ENCODE results near the gene CYTL1. TPM values are rescaled to one million over a fixed set of nuclear protein-coding genes. Genes with fewer than 3 reads are reported as not detected.

The CYTL1 gene
- polyA plus RNA-seq, 1 donor (not counting 4 experiments of a cell fraction or from before 2014, with no cell fraction given) = 0.30 TPM

- Histone ChIP-seq H3K9me3 (ENCODE audit: control insufficient read depth, low read depth, low read length) (peaks cover 4% of the 10 kb centered on the region), H3K4me2 (ENCODE audit: control insufficient read depth, extremely low read depth, insufficient read depth, low read depth, low read length) (no peak overlapping the region), H3K79me2 (ENCODE audit: control insufficient read depth, insufficient read depth, low read length) (no peaks in the 10 kb centered on the region), H3K27ac (ENCODE audit: control insufficient read depth, insufficient read depth, low read length) (no peak overlapping the region), H3K27me3 (ENCODE audit: control insufficient read depth, extremely low read depth, insufficient read depth, low read length) (no peaks in the 10 kb centered on the region), H3K4me1 (ENCODE audit: control insufficient read depth, extremely low read depth, insufficient read depth, low read length) (no peaks in the 10 kb centered on the region), H3K9me1 (ENCODE audit: control insufficient read depth, extremely low read depth, insufficient read depth, low read length) (no peaks in the 10 kb centered on the region), H4K20me1 (ENCODE audit: control insufficient read depth, extremely low read depth, insufficient read depth, low read length) (no peaks in the 10 kb centered on the region), H3K36me3 (ENCODE audit: control insufficient read depth in 2 of 2, extremely low read depth in 1 of 2, insufficient read depth in 2 of 2, low read length in 2 of 2) (no peaks in the 10 kb centered on the region), H3K4me3 (ENCODE audit: control insufficient read depth in 2 of 3, extremely low read depth in 1 of 3, insufficient read depth in 2 of 3, low read depth in 1 of 3, low read length in 3 of 3) (no peak overlapping the region), H2AFZ (ENCODE audit: control insufficient read depth, low read length) (no peak overlapping the region), H3K9ac (ENCODE audit: control insufficient read depth, extremely low read depth, insufficient read depth, low read length) (no peak overlapping the region)
- no peak for TF ChIP-seq CTCF (optimal IDR thresholded peaks at IDR 0.05 in 1 of 3, IDR thresholded peaks at IDR 0.05 in 1 of 3, conservative IDR thresholded peaks at IDR 0.05 in 1 of 3; ENCODE audit: extremely low read depth in 1 of 3, insufficient read depth in 2 of 3, low read length in 3 of 3)
- TF ChIP-seq EZH2 (IDR thresholded peaks at IDR 0.05; ENCODE audit: low read length) = no peak
- DNase-seq (ENCODE audit: low read depth, low spot score) (no peak), FAIRE-seq (no peak)
- dilution Hi-C loops (cut with MboI; ENCODE audit: extremely low pct_ligation_motif_present, low sequenced_read_pairs) = no loop called here
Observed at GRCh38 chr4:4981427-4981826, 37.8 kb downstream of the CYTL1 start.

- H3K9me3 ChIP-seq (ENCODE audit: control insufficient read depth, low read depth, low read length) = peaks cover 4% of the 10 kb centered on the region
- DNase-seq (ENCODE audit: low read depth, low spot score) (no peak), FAIRE-seq (no peak)
- no peaks in the 10 kb centered on the region for H3K36me3 ChIP-seq (ENCODE audit: control insufficient read depth in 2 of 2, extremely low read depth in 1 of 2, insufficient read depth in 2 of 2, low read length in 2 of 2)
- no peak overlapping the region for H2AFZ ChIP-seq (ENCODE audit: control insufficient read depth, low read length)
- no peak for TF ChIP-seq EZH2 (IDR thresholded peaks at IDR 0.05; ENCODE audit: low read length)
- no peak for TF ChIP-seq CTCF (optimal IDR thresholded peaks at IDR 0.05 in 1 of 3, IDR thresholded peaks at IDR 0.05 in 1 of 3, conservative IDR thresholded peaks at IDR 0.05 in 1 of 3; ENCODE audit: extremely low read depth in 1 of 3, insufficient read depth in 2 of 3, low read length in 3 of 3)
- H3K4me1 ChIP-seq (ENCODE audit: control insufficient read depth, extremely low read depth, insufficient read depth, low read length) = no peaks in the 10 kb centered on the region
- H3K4me3 ChIP-seq (ENCODE audit: control insufficient read depth in 2 of 3, extremely low read depth in 1 of 3, insufficient read depth in 2 of 3, low read depth in 1 of 3, low read length in 3 of 3) = no peak overlapping the region
- H3K27ac ChIP-seq (ENCODE audit: control insufficient read depth, insufficient read depth, low read length) = no peak overlapping the region
- H3K79me2 ChIP-seq (ENCODE audit: control insufficient read depth, insufficient read depth, low read length) = no peaks in the 10 kb centered on the region
- no peaks in the 10 kb centered on the region for H3K9me1 ChIP-seq (ENCODE audit: control insufficient read depth, extremely low read depth, insufficient read depth, low read length)
- H3K9ac ChIP-seq (ENCODE audit: control insufficient read depth, extremely low read depth, insufficient read depth, low read length) = no peak overlapping the region
- H4K20me1 ChIP-seq (ENCODE audit: control insufficient read depth, extremely low read depth, insufficient read depth, low read length) = no peaks in the 10 kb centered on the region
- H3K27me3 ChIP-seq (ENCODE audit: control insufficient read depth, extremely low read depth, insufficient read depth, low read length) = no peaks in the 10 kb centered on the region
- dilution Hi-C loops (cut with MboI; ENCODE audit: extremely low pct_ligation_motif_present, low sequenced_read_pairs) = no loop called here
- no peak overlapping the region for H3K4me2 ChIP-seq (ENCODE audit: control insufficient read depth, extremely low read depth, insufficient read depth, low read depth, low read length)
Observed at GRCh38 chr4:4980621-4981230, 38.5 kb downstream of the CYTL1 start.
